GM18867 (cell line): ENCODE results near the gene AK8.

Experiments
- ATAC-seq: cut with Tn5 transposase; IDR thresholded peaks from one replicate; pipeline ENCODE4 v1.9.1; 2021; ENCODE audit warnings: mild to moderate bottlenecking, moderate library complexity; ENCODE audit not compliant: unreplicated experiment

AK8 gene

DNA sequence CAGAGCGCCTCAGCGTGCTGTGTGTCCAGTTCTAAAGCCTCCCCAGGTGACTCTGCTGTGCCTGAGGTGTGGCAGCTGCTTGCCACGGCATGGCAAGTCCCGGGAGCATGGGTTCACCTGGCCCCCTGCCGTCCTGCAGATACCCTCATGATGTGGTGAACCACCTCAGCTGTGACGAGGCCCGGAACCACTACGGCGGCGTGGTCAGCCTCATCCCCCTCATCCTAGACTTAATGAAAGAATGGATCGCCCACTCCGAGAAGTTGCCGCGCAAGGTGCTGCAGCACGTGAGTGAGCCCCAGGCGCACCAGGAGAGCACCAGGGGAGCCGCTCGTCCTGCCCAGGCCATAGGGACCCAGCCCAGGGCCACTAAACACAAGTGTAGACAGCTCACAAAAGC is 10.1 kb upstream of the AK8 start:
- ATAC-seq = no peak

DNA sequence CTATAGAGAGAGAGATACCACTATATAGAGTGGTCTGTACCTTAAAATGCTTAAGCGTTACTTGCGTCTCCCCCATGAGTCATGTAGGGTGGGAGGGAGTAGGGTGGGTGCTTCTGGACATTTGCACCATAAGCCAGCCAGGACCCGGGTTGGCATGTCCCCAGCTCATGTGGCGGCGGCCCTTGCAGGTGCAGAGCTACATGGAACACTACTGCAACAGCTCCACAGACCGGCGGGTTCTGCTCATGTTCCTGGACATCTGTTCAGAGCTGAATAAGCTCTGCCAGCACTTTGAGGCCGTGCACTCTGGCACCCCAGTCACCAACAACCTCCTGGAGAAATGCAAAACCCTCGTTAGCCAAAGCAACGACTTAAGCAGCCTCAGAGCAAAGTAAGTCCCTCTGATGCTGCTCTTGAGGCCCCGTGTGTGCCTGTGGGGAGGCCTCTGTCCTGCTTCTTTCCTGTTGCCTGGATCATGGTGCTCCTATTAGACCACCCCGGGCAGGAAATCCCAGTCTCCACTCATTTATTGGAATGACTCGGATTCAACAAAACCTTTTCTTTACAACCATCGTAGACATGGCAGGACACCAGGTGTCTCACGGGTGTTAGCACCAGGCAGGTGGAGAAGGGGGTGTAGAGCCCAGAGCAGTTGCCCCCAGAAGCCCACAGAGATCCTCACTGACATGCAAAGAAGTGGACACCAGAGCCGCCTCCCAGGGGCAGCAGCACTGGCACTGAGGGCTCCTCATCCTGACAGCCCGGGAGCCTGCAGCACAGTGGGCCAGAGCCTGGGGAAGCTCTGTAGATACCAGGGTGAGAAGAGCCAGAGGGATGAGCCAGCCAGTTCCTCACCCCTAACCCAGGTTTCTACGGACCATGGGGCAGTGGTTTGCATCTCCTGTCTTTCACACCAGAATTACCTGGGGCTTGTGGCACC is 9.4 kb upstream of the AK8 start:
- no peak for ATAC-seq

GRCh38 chr9:132886334-132886725 is 8.2 kb upstream of the AK8 start:
- no peak for ATAC-seq

GRCh38 chr9:132885720-132886333 is 7.7 kb upstream of the AK8 start:
- no peak for ATAC-seq

DNA sequence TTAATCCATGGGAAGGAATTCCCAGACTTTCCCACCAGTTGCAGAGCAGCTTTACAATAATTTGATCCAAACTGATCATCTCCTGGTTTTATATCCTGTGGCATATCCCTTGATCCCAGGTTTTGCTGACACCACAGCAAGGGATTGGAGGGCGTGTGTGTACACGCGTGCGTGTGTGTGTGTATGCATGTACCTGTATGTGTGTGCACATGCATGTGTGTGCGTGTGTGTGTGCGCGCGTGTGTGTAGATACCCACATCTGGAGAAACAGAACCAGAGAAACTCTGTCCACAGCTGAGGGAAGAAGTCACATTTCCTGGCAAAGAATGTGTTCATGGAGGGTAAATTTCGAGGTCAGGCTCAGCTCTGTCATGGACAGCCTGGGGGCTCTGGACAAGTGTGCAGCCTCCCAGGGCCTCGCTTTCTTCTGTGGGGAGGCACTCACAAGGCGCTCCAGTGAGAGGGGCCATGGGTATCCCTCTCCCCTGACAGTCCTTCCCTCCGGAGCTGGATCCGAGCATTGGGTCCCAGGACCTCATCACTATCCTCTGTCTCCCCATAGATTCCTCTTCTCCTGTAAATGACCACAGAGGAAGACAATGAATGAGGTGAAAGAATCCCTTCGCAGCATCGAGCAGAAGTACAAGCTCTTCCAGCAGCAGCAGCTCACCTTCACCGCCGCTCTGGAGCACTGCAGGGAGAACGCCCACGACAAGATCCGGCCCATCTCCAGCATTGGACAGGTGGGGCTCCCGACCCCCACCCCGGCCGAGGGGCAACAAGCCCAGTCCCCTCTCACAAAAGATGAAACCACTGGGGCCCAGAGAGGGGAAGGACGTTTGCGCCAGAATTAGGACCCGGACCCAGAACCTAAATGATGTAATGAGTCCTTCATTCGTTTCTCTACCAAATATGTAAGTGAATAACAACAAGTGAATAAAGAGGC is 5.5 kb upstream of the AK8 start:
- ATAC-seq = no peak

DNA sequence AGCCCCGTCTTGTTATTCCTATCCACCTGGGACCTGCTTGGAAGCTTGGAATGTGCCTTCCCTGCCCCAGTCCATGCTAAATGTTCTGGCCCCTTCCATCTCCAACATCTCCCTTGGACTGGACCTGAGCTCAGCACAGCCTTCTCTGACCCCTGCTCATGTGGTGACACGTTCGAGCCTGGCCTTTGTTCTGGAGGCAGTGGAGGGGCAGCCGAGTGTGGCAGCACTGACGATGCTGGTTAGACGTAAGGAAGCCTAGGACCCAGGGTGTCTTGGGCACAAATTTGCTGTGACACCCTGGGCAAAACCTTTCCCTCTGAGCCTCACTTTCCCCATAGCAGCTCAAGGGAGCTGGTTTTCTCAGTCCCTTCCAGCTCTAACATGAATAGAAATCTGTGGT is 4.5 kb upstream of the AK8 start:
- no peak for ATAC-seq

- ATAC-seq = no peak
Observed at GRCh38 chr9:132881826-132882225, 3.7 kb upstream of the AK8 start.

DNA sequence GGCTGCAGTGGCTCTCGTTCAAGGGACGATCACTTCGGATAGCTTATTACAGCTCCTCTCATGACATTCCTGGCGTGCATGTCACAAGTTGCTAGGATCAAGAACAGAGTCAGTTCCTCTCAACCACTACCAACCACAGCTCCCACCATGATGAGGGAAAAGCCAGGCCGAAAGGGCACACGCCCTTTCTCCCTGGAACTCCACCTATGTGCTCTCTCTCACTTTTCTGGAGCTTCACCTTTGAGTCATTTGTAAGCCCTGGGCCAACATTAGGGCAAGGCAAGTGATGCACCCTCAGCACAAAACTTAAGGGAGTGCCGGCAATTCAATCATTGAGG is 2.2 kb upstream of the AK8 start:
- ATAC-seq = no peak

DNA sequence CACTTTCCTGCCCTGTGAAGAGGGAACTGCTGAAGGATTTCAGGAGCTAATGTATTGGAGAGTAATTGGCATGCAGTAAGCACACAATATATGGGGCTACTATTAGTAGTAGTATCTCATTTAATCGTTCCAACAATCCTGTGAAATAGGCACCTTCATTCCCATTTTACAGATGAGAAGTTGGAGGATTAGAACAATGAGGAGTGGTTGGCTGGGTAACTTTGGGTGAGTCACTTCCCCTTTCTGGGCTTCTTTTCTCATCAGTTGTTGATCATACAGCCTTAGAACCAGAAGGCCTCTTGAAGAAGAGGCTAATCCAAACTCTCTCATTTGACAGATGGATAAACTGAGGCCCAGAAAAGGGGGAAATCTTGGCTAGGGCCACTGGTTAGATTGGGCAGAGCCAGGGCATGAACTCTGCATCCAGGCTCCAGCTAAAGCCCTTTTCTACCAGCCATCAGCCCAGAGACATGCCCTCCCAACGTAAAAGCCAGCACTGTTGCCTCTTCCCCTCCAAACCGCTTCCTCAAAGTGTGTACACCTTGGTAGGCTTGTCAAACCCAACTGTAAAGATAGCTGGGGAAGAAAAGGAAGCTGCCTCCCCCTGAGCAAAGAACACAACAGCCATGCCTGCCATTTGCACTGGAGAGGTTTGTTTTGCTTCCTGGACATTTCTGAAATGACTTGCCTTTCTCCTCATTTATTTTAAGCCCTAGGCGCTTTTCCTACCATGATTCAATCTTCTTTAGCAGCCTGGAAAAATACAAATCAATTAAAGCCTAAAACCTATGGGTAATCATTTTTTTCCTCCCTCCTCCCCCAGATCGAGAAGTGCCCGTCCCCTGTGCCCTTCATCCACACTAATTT is 1.6 kb upstream of the AK8 start:
- ATAC-seq = no peak

GRCh38 chr9:132878695-132879456 is 792 bp upstream of the AK8 start, which contains the start of gene SPACA9:
Gene SPACA9, plus strand, starts transcription at chr9:132878898. Its CDS starts 5,050 bp downstream, at chr9:132883948.
- ATAC-seq = no peak

DNA sequence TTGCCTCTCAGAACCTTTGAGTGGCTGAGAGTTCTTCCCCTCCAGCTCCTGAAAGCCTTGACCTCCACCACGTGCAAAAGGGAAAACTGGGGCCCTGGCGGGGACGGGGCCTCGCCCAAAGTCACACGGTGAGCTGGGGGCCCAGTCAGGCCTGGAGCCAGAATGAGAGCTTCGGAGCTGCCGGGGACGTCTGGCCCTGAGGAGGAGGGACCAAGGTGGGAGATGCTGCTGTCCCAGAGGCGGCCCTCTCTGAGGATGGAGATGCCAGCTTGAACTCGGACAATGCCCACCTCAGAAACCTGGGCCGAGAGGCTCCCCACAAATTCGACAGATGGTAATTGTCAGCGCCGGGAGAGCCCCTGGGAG is 643 bp downstream of the AK8 start:
- ATAC-seq = no peak

DNA sequence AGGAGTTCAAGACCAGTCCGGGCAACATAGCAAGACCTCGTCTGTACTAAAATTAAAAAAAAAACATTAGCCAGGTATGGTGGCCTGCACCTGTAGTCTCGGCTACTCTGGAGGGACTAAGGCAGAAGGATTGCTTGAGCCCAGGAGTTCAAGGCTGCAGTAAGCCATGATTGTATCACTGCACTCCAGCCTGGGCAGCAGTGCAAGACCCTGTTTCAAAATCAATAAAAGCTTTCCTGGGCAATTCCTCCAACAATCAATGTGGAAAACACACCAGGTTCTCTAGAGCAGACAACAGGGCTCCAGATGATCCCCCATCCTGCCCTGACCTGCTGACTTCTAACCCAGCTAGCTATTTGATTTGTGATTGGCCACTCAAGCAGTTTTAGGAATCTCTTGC is 1.2 kb downstream of the AK8 start:
- ATAC-seq = no peak

DNA sequence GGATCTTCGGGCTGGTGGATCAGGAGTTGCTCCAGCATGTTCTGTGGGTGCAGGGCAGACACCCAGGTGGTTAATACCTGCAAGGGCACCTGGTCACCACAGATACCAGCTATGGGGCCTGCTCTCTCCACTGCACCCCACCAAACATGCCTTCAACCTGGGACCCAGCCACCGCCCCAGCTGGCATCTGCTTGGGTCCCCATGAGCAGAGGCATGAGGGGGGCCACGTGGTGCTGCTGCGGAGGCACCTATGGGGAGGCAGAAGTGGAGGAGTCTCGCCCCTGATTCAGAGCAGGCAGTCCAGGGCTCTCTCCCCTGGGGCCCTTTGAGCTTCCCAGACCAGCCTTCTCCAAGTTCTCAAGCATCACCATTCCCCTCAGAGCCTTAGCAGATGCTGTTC is 2.9 kb downstream of the AK8 start:
- no peak for ATAC-seq

- ATAC-seq = no peak
Observed at GRCh38 chr9:132873403-132873802, 4.7 kb downstream of the AK8 start.

GRCh38 chr9:132869266-132869665 is 8.8 kb downstream of the AK8 start:
- no peak for ATAC-seq

DNA sequence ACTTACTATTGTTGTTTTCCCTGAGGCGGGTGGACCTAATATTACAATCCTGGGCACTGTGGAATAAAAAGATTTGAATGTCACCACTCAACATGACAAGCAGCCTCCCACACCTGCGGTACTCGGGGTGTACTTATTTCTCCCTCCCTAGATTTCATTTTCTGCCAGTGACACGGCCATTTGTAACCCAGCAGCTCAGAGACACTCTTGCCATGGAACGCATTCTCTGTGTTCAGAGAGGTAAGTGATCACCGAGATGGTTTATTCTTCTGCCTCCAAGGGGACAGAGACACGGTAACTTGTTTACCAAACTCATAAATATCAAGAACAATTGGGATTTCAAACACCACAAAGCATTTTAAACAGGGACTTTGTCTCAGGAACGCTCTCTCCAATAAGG is 11.2 kb downstream of the AK8 start:
- ATAC-seq = no peak

DNA sequence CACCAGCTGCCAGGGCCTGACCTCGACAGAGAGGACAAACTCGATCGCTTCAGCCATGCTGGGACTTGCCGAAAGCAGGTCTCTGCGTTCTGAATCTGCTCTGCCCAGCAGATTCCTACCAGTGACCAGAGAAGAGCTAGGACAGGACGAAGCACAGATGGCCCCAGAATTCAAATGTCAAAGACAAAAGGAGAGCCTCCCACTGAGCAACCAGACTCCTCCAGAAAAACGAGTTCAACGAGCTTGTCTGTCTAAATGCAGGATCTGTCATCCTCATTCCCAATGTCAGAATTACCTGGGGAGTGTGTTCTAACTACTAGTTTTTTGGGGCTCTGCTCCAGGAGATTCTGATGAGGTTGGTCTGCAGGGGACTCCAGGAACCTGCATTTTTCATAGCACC is 13.4 kb downstream of the AK8 start:
- ATAC-seq = no peak

DNA sequence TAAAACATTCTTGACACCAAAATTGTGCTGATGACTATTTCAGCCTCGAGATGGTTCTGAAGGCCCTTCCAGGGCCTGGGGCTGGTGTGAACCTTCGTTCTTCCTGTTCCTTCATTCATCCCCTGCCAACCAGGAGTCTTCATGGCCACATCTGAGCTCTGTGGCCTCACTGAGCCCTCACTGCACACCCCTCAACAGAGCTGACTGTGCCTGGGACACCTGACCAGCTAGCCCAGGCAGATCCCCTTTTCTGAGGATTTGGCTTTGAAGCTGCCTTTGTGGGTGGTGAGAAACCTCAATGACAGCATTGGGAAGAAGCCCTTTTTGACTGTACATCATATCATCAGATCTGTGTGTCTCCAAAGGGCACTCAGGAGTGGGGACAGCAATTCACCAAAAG is 13.8 kb downstream of the AK8 start:
- no peak for ATAC-seq

- no peak for ATAC-seq
Observed at GRCh38 chr9:132863096-132863495, 15.0 kb downstream of the AK8 start.

DNA sequence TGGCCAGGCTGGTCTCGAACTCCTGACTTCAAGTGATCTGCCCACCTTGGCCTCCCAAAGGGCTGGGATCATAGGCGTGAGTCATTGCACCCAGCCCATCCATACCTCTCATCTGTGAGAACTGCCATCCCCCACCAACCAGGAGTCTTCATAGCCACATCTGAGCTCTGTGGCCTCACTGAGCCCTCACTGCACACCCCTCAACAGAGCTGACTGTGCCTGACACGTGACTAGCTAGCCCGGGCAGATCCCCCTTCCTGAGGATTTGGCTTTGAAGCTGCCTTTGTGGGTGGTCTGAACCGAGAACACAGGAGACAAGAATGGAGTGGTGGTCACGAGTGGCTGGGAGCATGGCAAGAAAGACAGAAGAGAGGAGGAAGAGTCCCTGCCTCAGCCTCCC is 15.6 kb downstream of the AK8 start:
- no peak for ATAC-seq
